ENCODE measurements around the gene LHX2.

- TF ChIP-seq, protein P1, sequence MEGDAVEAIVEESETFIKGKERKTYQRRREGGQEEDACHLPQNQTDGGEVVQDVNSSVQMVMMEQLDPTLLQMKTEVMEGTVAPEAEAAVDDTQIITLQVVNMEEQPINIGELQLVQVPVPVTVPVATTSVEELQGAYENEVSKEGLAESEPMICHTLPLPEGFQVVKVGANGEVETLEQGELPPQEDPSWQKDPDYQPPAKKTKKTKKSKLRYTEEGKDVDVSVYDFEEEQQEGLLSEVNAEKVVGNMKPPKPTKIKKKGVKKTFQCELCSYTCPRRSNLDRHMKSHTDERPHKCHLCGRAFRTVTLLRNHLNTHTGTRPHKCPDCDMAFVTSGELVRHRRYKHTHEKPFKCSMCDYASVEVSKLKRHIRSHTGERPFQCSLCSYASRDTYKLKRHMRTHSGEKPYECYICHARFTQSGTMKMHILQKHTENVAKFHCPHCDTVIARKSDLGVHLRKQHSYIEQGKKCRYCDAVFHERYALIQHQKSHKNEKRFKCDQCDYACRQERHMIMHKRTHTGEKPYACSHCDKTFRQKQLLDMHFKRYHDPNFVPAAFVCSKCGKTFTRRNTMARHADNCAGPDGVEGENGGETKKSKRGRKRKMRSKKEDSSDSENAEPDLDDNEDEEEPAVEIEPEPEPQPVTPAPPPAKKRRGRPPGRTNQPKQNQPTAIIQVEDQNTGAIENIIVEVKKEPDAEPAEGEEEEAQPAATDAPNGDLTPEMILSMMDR (IDR thresholded peaks at IDR 0.05): no peak
- TF ChIP-seq POLR2A (IDR thresholded peaks at IDR 0.05): no peak
Observed at GRCh38 chr9:123967323-123967722, 44.2 kb upstream of the LHX2 start.
